ENCODE results near the gene BICDL2. TPM values are rescaled to one million over a fixed set of nuclear protein-coding genes. Genes with fewer than 3 reads are reported as not detected.
A peak's percentile ranks its signal among the peaks of the same experiment; 100 is the strongest.

BICDL2 gene
- total RNA-seq, 1 donor from 2014 or later = not detected

GRCh38 chr16:3026003-3026378, 10.8 kb downstream of the BICDL2 start:
- DNase-seq (ENCODE audit: low read depth, low spot score) = no peak

- DNase-seq (ENCODE audit: low read depth, low spot score) = no peak
Measured at GRCh38 chr16:3025032-3026002, 11.4 kb downstream of the BICDL2 start.

GRCh38 chr16:3023669-3024478, 12.9 kb downstream of the BICDL2 start, which contains the start of the genes HCFC1R1 and THOC6:
TSS of gene HCFC1R1 (minus strand) at chr16:3023942. CDS start at chr16:3023941, 1 bp downstream.
TSS of gene THOC6 (plus strand) at chr16:3024035. CDS start at chr16:3024327, 292 bp downstream.
- DNase-seq (ENCODE audit: low read depth, low spot score) = peak; percentile 94

GRCh38 chr16:3023415-3023668, 13.4 kb downstream of the BICDL2 start:
- DNase-seq (ENCODE audit: low read depth, low spot score) = no peak

GRCh38 chr16:3022684-3023414, 13.9 kb downstream of the BICDL2 start:
- DNase-seq (ENCODE audit: low read depth, low spot score) = no peak

- DNase-seq (ENCODE audit: low read depth, low spot score) = peak; percentile 85
Measured at GRCh38 chr16:3022208-3022683, 14.5 kb downstream of the BICDL2 start.

GRCh38 chr16:3021449-3022207, 15.1 kb downstream of the BICDL2 start:
- DNase-seq (ENCODE audit: low read depth, low spot score) = no peak

GRCh38 chr16:3020604-3021448, 15.9 kb downstream of the BICDL2 start:
- DNase-seq (ENCODE audit: low read depth, low spot score) = peak; percentile 66

GRCh38 chr16:3020247-3020603, 16.5 kb downstream of the BICDL2 start, which contains the start of gene TNFRSF12A:
TSS of gene TNFRSF12A (plus strand) at chr16:3020368. CDS start at chr16:3020398, 30 bp downstream.
- no peak for DNase-seq (ENCODE audit: low read depth, low spot score)

- no peak for DNase-seq (ENCODE audit: low read depth, low spot score)
Measured at GRCh38 chr16:3019594-3020246, 17.0 kb downstream of the BICDL2 start.

- DNase-seq (ENCODE audit: low read depth, low spot score) = no peak
Measured at GRCh38 chr16:3017794-3018506, 18.8 kb downstream of the BICDL2 start, which contains the start of gene CLDN6. TSS of gene CLDN6 (minus strand) at chr16:3018183. CDS start at chr16:3016021, 2,162 bp downstream.

- no peak for DNase-seq (ENCODE audit: low read depth, low spot score)
Measured at GRCh38 chr16:3017344-3017743, 19.4 kb downstream of the BICDL2 start.

- DNase-seq (ENCODE audit: low read depth, low spot score) = no peak
Measured at GRCh38 chr16:3015865-3016521, 20.8 kb downstream of the BICDL2 start.

GRCh38 chr16:3014971-3015370, 21.8 kb downstream of the BICDL2 start:
- DNase-seq (ENCODE audit: low read depth, low spot score) = no peak

- DNase-seq (ENCODE audit: low read depth, low spot score) = no peak
Measured at GRCh38 chr16:3013998-3014690, 22.6 kb downstream of the BICDL2 start.

- no peak for DNase-seq (ENCODE audit: low read depth, low spot score)
Measured at GRCh38 chr16:3013491-3013951, 23.2 kb downstream of the BICDL2 start.

- no peak for DNase-seq (ENCODE audit: low read depth, low spot score)
Measured at GRCh38 chr16:3012828-3013420, 23.8 kb downstream of the BICDL2 start, which contains the start of gene CLDN9. TSS of gene CLDN9 (plus strand) at chr16:3012923. CDS start at chr16:3013363, 440 bp downstream.

Measured in pulmonary artery endothelial cell (primary cell).